Breast epithelium (tissue), 4 donors: Measurements from ENCODE around the gene AKAP10. TPM values are rescaled to one million over a fixed set of nuclear protein-coding genes. Genes with fewer than 3 reads are reported as not detected.
"Not testable (repeated sequence)": the region's sequence is repeated elsewhere in the genome, so short reads cannot be mapped to it uniquely, and the experiment has no call there.

Experiments
- DNase-seq, 2 donors: peaks; one replicate each; pipeline ENCODE4 v3.0.0-alpha.2; 2019; ENCODE audit warnings: low spot score in 2 of 2
- H3K27ac ChIP-seq, 2 donors: fragments of 200-600 bp; sonication (generic) in 1 of 2; one replicate each; pipeline ENCODE4 v1.5.1; 2016 to 2019; ENCODE audit warnings: mild to moderate bottlenecking in 1 of 2
- H3K27me3 ChIP-seq, 2 donors: fragments of 200-600 bp; sonication (generic) in 1 of 2; one replicate each; pipeline versions ENCODE4 v1.5.1 to v1.6.0; 2017 to 2019; ENCODE audit warnings: control low read depth in 1 of 2, mild to moderate bottlenecking in 1 of 2
- H3K36me3 ChIP-seq: fragments of 200-600 bp; one replicate; pipeline ENCODE4 v1.5.1; 2019
- H3K4me1 ChIP-seq, 2 donors: fragments of 200-600 bp; sonication (generic); one replicate each; pipeline ENCODE4 v1.5.1; 2016 to 2019; ENCODE audit warnings: control low read depth in 1 of 2
- H3K4me3 ChIP-seq, 3 donors: fragments of 200-600 bp; sonication (generic); 1 replicate in 2 of 3; 2 replicates in 1 of 3; pipeline ENCODE4 v1.5.1; 2016 to 2019; ENCODE audit warnings: mild to moderate bottlenecking in 3 of 3, moderate library complexity in 2 of 3
- H3K9me3 ChIP-seq, 2 donors: fragments of 200-600 bp; sonication (generic) in 1 of 2; one replicate each; pipeline ENCODE4 v1.5.1; 2016 to 2019; ENCODE audit warnings: control low read depth in 1 of 2
- POLR2A ChIP-seq: fragments of 450-650 bp; IDR thresholded peaks from one replicate; pipeline ENCODE4 v1.6.1; 2016; ENCODE audit warnings: antibody characterized with exemption, mild to moderate bottlenecking, moderate library complexity
- POLR2AphosphoS5 ChIP-seq, 3 donors: sonication (generic); formaldehyde crosslinking; IDR thresholded peaks; one replicate each; pipeline ENCODE4 v1.6.1; 2017; ENCODE audit warnings: antibody characterized with exemption in 3 of 3
- intact Hi-C: fragments of 100-400 bp; cut with DNase I; formaldehyde crosslinking; loops from one replicate; pipeline ENCODE4 v1.15.1; 2023; ENCODE audit warnings: low total_unique reads
- total RNA-seq, 3 donors: library from RNA; depleted of rRNA; stranded (reverse); fragments of >200 nt; gene quantifications; one replicate each; pipeline ENCODE4 v1.1.0, GENCODE V29; 2016
- TF ChIP-seq, protein P1 (sequence below), 3 donors: fragments of 450-650 bp; IDR thresholded peaks; one replicate each; pipeline ENCODE4 v1.5.1; 2016 to 2017; ENCODE audit warnings: antibody characterized with exemption in 3 of 3, mild to moderate bottlenecking in 3 of 3, moderate library complexity in 3 of 3

Gene AKAP10
- total RNA-seq, 3 donors from 2014 or later = 27.7 to 49.5 (median 34.1) TPM

DNA sequence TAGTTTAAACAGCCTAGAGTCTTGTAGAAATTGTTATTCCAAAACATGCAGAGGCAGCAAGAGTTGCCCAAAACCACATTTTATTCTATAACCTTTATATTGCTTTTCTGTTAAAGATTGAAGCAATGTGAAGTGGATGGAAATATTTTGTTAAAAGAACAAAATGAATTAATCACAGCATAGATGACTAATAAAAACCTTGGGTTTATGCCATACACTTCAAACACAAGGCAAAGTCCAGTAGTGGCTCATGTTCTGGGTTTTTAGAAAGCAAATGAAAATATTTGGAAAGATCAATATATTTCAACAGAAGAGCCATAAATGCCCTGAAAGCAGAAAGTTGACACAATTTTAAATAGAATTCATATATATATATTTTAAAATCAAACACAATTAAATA, 73.2 kb downstream of the AKAP10 start:
- intact Hi-C loops = no loop called here
- no peaks in the 10 kb centered on the region for H3K27me3 ChIP-seq
- no peak for DNase-seq
- peaks cover 6% of the 10 kb centered on the region for H3K36me3 ChIP-seq
- no peaks in the 10 kb centered on the region for H3K4me1 ChIP-seq
- H3K27ac ChIP-seq = no peak overlapping the region
- no peaks in the 10 kb centered on the region for H3K9me3 ChIP-seq
- TF ChIP-seq, protein P1, sequence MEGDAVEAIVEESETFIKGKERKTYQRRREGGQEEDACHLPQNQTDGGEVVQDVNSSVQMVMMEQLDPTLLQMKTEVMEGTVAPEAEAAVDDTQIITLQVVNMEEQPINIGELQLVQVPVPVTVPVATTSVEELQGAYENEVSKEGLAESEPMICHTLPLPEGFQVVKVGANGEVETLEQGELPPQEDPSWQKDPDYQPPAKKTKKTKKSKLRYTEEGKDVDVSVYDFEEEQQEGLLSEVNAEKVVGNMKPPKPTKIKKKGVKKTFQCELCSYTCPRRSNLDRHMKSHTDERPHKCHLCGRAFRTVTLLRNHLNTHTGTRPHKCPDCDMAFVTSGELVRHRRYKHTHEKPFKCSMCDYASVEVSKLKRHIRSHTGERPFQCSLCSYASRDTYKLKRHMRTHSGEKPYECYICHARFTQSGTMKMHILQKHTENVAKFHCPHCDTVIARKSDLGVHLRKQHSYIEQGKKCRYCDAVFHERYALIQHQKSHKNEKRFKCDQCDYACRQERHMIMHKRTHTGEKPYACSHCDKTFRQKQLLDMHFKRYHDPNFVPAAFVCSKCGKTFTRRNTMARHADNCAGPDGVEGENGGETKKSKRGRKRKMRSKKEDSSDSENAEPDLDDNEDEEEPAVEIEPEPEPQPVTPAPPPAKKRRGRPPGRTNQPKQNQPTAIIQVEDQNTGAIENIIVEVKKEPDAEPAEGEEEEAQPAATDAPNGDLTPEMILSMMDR (IDR thresholded peaks at IDR 0.05) = no peak
- TF ChIP-seq POLR2AphosphoS5 (IDR thresholded peaks at IDR 0.05) (no peak), POLR2A (no peak)
- no peak overlapping the region for H3K4me3 ChIP-seq

DNA sequence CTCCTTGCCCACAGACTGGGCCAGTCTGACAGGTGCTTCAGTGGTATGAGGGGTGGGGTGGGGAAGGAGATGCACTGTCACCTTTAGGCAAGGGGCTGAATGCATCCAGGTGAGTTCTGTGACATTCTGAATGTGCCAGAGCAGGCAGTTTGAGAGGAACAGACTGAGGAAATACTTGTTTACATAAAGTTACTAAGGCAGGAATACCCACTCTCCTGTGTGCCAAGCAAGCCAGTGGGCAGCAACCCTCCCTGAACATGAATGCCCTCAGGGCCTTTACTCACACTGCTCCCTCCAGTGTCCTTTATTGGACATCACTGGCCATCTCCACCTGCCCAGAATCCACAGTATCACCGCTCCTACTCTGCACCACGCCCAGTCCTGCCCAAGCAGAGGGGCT, 76.8 kb downstream of the AKAP10 start:
- Histone ChIP-seq H3K4me3 (no peak overlapping the region), H3K27me3 (no peaks in the 10 kb centered on the region), H3K9me3 (no peaks in the 10 kb centered on the region), H3K36me3 (peaks cover 5% of the 10 kb centered on the region), H3K4me1 (no peaks in the 10 kb centered on the region), H3K27ac (peak overlapping the region; percentile 29 to 53)
- no peak for TF ChIP-seq POLR2AphosphoS5 (IDR thresholded peaks at IDR 0.05)
- TF ChIP-seq, protein P1 (IDR thresholded peaks at IDR 0.05) = no peak
- no peak for TF ChIP-seq POLR2A
- DNase-seq = no peak
- intact Hi-C loops = no loop called here

DNA sequence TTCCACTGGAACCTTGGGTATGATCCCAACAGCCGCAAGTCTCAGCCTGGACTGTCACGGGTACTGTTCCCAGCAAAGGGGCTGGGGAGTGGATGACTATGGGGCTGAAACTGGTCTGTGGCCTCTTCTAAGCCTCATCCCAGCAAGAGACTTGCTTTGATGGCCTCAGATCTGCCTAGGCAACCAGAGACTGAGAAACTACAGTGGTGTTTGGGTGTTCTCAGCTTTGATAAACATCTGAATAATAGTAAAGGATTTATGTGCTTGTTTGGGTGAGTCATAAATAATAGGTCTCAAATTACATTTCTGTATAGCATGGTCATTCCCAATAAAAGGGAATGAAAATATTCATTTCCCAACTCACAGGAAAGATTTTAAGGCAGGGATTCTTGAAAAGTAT, 79.7 kb downstream of the AKAP10 start:
- no peaks in the 10 kb centered on the region for H3K4me1 ChIP-seq
- intact Hi-C loops = no loop called here
- no peak for DNase-seq
- H3K4me3 ChIP-seq = no peak overlapping the region
- H3K27me3 ChIP-seq = no peaks in the 10 kb centered on the region
- TF ChIP-seq POLR2AphosphoS5 (IDR thresholded peaks at IDR 0.05) (no peak), POLR2A (no peak)
- TF ChIP-seq, protein P1 (IDR thresholded peaks at IDR 0.05) = no peak
- H3K36me3 ChIP-seq = no peaks in the 10 kb centered on the region
- peak overlapping the region; percentile 33 to 44 for H3K27ac ChIP-seq
- no peaks in the 10 kb centered on the region for H3K9me3 ChIP-seq

DNA sequence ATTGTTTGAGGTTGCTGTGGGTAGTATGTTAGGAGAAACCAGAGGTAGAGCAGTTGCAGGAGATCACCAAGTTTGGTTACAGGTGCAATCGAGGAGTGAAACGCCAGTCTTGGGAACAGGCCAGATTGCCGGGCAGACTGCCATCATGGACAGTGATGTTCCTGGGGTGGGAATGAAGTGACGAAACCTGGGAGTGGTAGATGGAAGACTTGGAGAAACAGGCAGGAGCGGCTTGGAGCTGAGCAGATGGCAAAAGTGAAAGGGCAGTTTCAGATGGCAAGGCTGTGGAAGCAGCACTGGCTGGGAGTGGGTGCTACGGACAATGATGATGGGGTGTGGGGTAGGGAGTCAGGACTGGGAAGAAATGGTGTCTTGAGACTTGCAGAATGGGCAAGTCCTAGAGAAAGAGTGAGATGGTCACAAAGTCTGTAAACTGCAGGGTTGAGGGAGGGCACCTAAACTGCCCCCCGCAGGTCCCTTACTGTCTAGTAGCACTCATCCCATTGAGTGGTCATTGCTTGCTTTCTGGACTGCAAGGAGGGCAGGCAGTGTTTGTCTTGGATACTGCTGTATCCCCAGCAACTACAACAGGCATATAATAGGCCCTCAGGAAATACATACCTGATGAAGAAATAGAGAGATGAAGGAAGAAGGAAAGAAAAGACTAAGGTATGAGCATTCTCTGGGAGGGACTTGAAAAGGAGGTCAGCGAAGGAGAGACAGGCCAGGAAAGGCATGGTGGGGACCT, 80.4 kb downstream of the AKAP10 start:
- intact Hi-C loops = no loop called here
- no peaks in the 10 kb centered on the region for H3K36me3 ChIP-seq
- TF ChIP-seq, protein P1 (IDR thresholded peaks at IDR 0.05) = no peak
- TF ChIP-seq POLR2A (no peak), POLR2AphosphoS5 (IDR thresholded peaks at IDR 0.05) (no peak)
- H3K4me1 ChIP-seq = no peaks in the 10 kb centered on the region
- H3K9me3 ChIP-seq = no peaks in the 10 kb centered on the region
- H3K27ac ChIP-seq = peak overlapping the region; percentile 33 to 44
- no peaks in the 10 kb centered on the region for H3K27me3 ChIP-seq
- peak; percentile 45 to 81 for DNase-seq
- no peak overlapping the region for H3K4me3 ChIP-seq

DNA sequence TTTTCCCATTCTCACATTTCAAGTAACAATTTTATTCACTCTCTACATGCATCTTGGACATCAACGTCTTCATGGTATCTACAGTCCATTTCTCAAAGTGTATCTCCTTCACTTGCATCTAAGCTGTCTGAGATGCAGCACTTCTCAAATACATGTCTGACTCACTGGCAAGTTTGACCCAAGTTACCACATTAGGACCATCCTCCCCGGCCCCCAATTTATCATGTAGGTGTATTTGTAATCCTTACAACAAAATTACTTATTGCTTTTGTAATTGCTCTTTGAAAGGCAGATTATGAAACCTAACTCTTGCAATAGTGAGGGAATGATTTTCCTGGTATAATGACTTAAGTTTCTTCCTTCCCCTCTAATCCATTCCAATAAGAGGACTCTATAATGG, 80.9 kb downstream of the AKAP10 start:
- TF ChIP-seq POLR2AphosphoS5 (IDR thresholded peaks at IDR 0.05) (no peak), POLR2A (no peak)
- TF ChIP-seq, protein P1 (IDR thresholded peaks at IDR 0.05) = no peak
- no peaks in the 10 kb centered on the region for H3K4me1 ChIP-seq
- H3K9me3 ChIP-seq = no peaks in the 10 kb centered on the region
- no peak for DNase-seq
- peak overlapping the region in 1 of 2 donors; percentile 32 for H3K27ac ChIP-seq
- intact Hi-C loops = no loop called here
- no peaks in the 10 kb centered on the region for H3K36me3 ChIP-seq
- no peaks in the 10 kb centered on the region for H3K27me3 ChIP-seq
- H3K4me3 ChIP-seq = no peak overlapping the region

DNA sequence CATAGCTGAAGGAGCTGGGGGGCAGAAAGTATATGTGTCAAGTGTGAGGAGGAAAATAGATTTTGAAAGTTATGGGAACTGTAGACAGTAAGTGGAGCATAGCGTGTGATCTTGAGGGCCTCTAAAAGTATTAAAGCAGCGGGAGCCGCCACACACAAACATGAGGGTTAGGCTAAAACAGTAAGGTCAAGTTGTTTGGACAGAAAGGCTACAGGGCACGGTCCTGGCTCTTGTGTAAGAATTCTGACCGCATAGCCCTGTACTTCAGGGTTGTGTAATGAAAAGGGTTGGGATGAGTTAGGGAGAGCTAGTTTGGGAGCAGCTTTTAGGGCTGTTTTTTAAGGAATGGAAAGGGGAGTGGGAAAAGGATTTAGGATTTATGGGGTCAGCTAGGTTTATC, 87.1 kb downstream of the AKAP10 start:
- intact Hi-C loops, H3K36me3 ChIP-seq, DNase-seq, H3K27ac ChIP-seq, H3K27me3 ChIP-seq, H3K9me3 ChIP-seq, H3K4me1 ChIP-seq, H3K4me3 ChIP-seq: not testable (repeated sequence)

DNA sequence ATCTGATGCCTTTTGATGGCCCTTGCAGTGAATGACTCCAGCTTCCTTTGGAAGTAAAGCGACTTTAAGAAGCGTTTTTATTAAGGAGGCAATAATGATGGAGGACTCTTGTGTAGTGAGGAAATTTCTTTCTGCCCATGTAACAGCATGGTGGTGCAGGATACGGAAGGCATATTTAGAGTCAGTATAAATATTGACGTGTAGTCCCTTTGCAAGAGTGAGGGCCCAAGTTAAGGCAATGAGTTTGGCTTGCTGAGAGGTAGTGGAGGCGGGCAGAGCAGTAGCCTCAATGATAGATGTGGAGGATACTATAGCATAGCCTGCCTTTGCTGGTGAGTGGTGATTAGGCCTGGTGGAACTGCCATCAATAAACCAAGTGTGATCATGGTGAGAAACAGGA, 87.6 kb downstream of the AKAP10 start:
- DNase-seq, intact Hi-C loops, H3K4me3 ChIP-seq, H3K4me1 ChIP-seq, H3K27me3 ChIP-seq, H3K9me3 ChIP-seq, H3K36me3 ChIP-seq, H3K27ac ChIP-seq: not testable (repeated sequence)
